ENCODE results near the gene ADAM17.

The ADAM17 gene

DNA sequence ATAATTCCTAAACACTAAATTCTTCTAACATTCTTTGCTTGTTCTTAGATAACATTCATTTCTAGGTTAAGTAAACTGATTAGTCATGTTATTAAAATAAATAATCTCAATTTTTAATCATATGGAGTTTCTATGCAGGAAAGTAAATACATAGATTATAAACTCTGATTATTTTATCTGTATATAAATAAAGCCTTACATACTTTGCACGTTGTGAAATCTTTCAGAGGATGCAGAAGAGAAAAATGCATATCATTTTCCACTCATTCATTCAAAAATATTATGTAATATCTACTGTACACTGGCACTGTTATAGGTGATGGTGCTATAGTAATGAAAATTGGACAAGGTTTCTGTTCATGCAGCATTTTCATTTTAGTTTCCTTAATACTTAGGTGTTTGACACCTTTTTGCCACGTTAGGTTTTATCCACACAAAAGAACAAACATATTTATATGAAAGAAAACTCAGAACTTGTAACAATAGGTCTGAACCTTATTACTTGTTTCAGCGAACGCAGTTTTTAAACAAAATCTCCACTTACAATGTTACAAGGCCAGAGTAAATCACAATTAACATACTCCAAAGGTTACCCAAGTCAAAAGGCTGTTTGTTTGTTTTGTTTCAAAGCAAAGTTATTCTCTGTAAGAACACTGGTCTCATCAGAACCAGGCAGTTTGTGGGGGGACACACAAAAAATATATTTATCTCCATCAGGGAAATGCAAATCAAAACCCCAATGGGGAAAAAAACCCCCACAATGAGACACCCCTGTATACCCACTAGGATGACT, 27.4 kb downstream of the ADAM17 start:
- ChIA-PET POLR2A (no interaction called here), CTCF (no interaction called here)
- no peak for DNase-seq (ENCODE audit: extremely low spot score)
- TF ChIP-seq L3MBTL2 (conservative IDR thresholded peaks at IDR 0.05) (no peak), ARNT (IDR thresholded peaks at IDR 0.05) (no peak), BHLHE40 (IDR thresholded peaks at IDR 0.05; ENCODE audit: borderline replicate concordance) (no peak), NFRKB (IDR thresholded peaks at IDR 0.05) (no peak), ELF4 (IDR thresholded peaks at IDR 0.05) (no peak), FOXA1 (IDR thresholded peaks at IDR 0.05) (no peak)
- TF ChIP-seq, protein P1, sequence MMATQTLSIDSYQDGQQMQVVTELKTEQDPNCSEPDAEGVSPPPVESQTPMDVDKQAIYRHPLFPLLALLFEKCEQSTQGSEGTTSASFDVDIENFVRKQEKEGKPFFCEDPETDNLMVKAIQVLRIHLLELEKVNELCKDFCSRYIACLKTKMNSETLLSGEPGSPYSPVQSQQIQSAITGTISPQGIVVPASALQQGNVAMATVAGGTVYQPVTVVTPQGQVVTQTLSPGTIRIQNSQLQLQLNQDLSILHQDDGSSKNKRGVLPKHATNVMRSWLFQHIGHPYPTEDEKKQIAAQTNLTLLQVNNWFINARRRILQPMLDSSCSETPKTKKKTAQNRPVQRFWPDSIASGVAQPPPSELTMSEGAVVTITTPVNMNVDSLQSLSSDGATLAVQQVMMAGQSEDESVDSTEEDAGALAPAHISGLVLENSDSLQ (IDR thresholded peaks at IDR 0.05): no peak

DNA sequence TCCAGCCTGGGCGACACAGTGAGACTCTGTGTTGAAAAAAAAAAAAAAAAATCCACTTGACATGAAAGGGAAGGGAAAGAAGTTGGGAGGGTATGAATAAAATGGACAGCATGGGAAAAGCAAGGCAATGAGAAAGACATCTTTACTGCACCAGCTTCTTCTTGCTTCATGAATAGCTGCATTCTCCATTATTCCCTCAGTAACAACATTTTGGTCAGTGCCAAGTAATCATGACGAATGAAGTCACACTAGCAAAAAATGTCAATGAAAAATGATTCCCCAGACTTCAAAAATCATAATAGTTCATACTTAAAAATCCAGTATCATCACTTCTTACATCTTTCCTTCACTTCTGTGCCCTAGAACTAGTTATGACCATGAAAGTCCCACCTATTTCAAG, 30.4 kb downstream of the ADAM17 start:
- TF ChIP-seq NFRKB (IDR thresholded peaks at IDR 0.05): no peak
- no peak for TF ChIP-seq SP1 (IDR thresholded peaks at IDR 0.05)
- TF ChIP-seq HDGF (IDR thresholded peaks at IDR 0.05; ENCODE audit: borderline replicate concordance): no peak
- TF ChIP-seq ZNF384 (IDR thresholded peaks at IDR 0.05): no peak
- no peak for TF ChIP-seq LEF1 (IDR thresholded peaks at IDR 0.05; ENCODE audit: borderline replicate concordance)
- no peak for TF ChIP-seq SUZ12 (IDR thresholded peaks at IDR 0.05)
- TF ChIP-seq BHLHE40 (IDR thresholded peaks at IDR 0.05; ENCODE audit: borderline replicate concordance): no peak
- no peak for TF ChIP-seq FOXA1 (IDR thresholded peaks at IDR 0.05)
- TF ChIP-seq FOXM1 (IDR thresholded peaks at IDR 0.05; ENCODE audit: borderline replicate concordance): no peak
- TF ChIP-seq ELF4 (IDR thresholded peaks at IDR 0.05): no peak
- TF ChIP-seq, protein P1 (IDR thresholded peaks at IDR 0.05): no peak
- no peak for TF ChIP-seq L3MBTL2 (conservative IDR thresholded peaks at IDR 0.05)
- no peak for TF ChIP-seq CTBP1 (IDR thresholded peaks at IDR 0.05; ENCODE audit: borderline replicate concordance)
- no peak for TF ChIP-seq FOXK2 (IDR thresholded peaks at IDR 0.05)
- no peak for TF ChIP-seq ARNT (IDR thresholded peaks at IDR 0.05)
- no peak for TF ChIP-seq TARDBP (IDR thresholded peaks at IDR 0.05)
- no peak for DNase-seq (ENCODE audit: extremely low spot score)
- ChIA-PET CTCF (no interaction called here), POLR2A (no interaction called here)

DNA sequence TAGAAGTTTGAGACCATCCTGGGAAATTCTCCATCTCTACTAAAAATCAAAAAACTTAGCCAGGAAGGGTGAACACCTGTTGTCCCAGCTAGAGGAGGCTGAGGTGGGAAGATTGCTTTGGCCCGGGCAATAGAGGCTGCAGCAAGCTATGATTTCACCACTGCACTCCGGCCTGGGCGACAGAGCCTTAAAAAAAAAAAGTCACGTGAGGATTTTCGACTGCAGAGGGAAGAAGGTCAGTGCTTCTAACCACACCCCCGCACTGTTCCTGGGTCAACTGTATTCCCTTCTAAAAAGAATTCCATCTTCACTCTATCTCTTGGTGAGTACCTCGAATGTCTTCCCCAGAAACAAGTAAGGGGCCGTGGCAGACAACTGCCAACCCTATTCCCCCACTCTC, 31.3 kb downstream of the ADAM17 start:
- DNase-seq (ENCODE audit: extremely low spot score): no peak
- CTCF ChIA-PET: no interaction called here
- POLR2A ChIA-PET: no interaction called here
- TF ChIP-seq L3MBTL2 (conservative IDR thresholded peaks at IDR 0.05) (no peak), BHLHE40 (IDR thresholded peaks at IDR 0.05; ENCODE audit: borderline replicate concordance) (no peak), SUZ12 (IDR thresholded peaks at IDR 0.05) (no peak), ARNT (IDR thresholded peaks at IDR 0.05) (no peak), FOXK2 (IDR thresholded peaks at IDR 0.05) (no peak), NFRKB (IDR thresholded peaks at IDR 0.05) (no peak), HDGF (IDR thresholded peaks at IDR 0.05; ENCODE audit: borderline replicate concordance) (no peak), TARDBP (IDR thresholded peaks at IDR 0.05) (no peak), ZNF384 (IDR thresholded peaks at IDR 0.05) (no peak), ELF4 (IDR thresholded peaks at IDR 0.05) (no peak), FOXA1 (IDR thresholded peaks at IDR 0.05) (no peak), FOXM1 (IDR thresholded peaks at IDR 0.05; ENCODE audit: borderline replicate concordance) (no peak), LEF1 (IDR thresholded peaks at IDR 0.05; ENCODE audit: borderline replicate concordance) (no peak), SP1 (IDR thresholded peaks at IDR 0.05) (no peak)
- TF ChIP-seq, protein P1 (IDR thresholded peaks at IDR 0.05): no peak

DNA sequence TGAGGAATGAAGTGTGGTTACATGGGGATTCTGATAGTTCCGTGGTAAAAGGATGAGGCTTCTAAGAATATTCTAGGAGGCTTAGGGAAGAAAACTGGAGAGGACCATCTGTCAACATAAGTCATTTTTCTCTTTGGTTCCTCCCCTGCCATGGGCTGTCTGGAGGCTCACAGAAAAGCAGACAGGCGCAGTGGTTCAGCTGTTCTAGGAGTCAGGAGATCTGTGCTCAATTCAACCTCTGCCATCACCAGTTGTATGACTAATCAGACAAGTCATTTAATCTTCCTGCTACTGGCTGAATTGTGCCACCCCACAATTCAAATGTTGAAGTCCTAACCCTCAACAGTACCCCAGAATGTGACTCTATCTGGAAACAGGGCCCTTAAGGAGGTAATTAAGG, 36.4 kb downstream of the ADAM17 start:
- ChIA-PET POLR2A (no interaction called here), CTCF (no interaction called here)
- TF ChIP-seq FOXK2 (IDR thresholded peaks at IDR 0.05): no peak
- no peak for TF ChIP-seq CTBP1 (IDR thresholded peaks at IDR 0.05; ENCODE audit: borderline replicate concordance)
- no peak for TF ChIP-seq HDGF (IDR thresholded peaks at IDR 0.05; ENCODE audit: borderline replicate concordance)
- DNase-seq (ENCODE audit: extremely low spot score): no peak

DNA sequence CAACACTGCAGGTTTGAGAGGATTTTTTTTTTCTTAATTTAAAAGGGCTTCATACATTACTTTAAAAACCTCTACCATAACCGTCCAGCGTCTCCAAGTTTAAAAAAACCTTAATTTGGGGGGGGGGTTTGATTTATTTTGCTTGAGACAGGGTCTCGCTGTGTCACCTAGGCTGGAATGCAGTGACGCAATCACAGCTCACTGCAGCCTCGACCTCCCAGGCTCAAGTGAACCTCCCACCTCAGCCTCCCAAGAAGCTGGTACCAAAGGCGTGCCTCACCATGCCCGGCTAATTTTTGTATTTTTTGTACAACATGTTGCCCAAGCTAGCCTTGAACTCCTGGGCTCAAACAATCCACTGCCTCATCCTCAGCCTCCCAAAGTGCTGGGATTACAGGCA, 36.9 kb downstream of the ADAM17 start:
- ChIA-PET POLR2A (no interaction called here), CTCF (no interaction called here)
- TF ChIP-seq ARNT (IDR thresholded peaks at IDR 0.05) (no peak), BHLHE40 (IDR thresholded peaks at IDR 0.05; ENCODE audit: borderline replicate concordance) (no peak), NFRKB (IDR thresholded peaks at IDR 0.05) (no peak)
- no peak for DNase-seq (ENCODE audit: extremely low spot score)

DNA sequence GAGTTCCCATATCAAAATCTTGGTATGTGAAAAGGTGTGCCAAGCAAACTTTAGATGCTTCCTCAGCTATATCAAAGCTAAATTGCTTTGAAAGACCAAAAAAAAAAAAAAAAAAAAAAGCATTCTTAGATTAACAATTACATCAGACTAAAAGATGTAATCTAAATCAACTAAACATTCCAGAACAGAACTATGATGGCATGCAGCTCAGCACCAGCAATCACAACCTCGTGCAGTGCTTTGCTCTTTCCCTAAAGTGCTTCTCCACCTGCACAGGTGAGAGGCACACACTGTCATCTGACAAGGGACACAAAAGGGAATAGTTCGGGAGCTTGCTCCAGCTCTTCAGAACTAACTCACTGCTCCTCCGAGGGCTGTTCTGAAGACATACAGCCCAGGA, 37.5 kb downstream of the ADAM17 start:
- ChIA-PET POLR2A (no interaction called here), CTCF (no interaction called here)
- no peak for DNase-seq (ENCODE audit: extremely low spot score)
- TF ChIP-seq, protein P1 (IDR thresholded peaks at IDR 0.05): no peak
- TF ChIP-seq FOXM1 (IDR thresholded peaks at IDR 0.05; ENCODE audit: borderline replicate concordance) (no peak), SP1 (IDR thresholded peaks at IDR 0.05) (no peak), FOXK2 (IDR thresholded peaks at IDR 0.05) (no peak), L3MBTL2 (conservative IDR thresholded peaks at IDR 0.05) (no peak), HDGF (IDR thresholded peaks at IDR 0.05; ENCODE audit: borderline replicate concordance) (no peak), TARDBP (IDR thresholded peaks at IDR 0.05) (no peak), LEF1 (IDR thresholded peaks at IDR 0.05; ENCODE audit: borderline replicate concordance) (no peak), ARNT (IDR thresholded peaks at IDR 0.05) (no peak), CTBP1 (IDR thresholded peaks at IDR 0.05; ENCODE audit: borderline replicate concordance) (no peak), ELF4 (IDR thresholded peaks at IDR 0.05) (no peak)

Measured in HEK293T (cell line).